ENCODE results near the gene KCNIP1. TPM values are rescaled to one million over a fixed set of nuclear protein-coding genes. Genes with fewer than 3 reads are reported as not detected.

KCNIP1 gene
- total RNA-seq, 1 donor from 2014 or later: 0.57 TPM

DNA sequence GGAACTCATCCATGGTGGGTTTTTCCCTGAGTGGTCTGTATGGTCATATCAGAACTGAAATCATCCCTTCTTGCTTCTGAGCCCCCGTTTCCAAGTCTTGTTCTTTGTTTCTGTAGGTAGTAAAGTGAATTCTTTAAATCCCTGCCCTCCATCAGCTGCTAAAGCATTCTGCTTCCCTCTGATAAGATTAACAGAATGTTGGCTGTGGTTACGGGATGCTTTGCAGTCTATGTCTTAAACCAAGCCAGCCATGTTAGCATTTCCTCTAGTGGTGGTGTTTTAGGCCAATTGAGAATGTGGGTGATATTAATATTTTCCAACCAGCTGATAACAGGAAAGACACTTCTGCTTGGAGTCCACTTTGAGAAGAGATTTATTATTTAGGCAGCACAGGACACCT is 22.0 kb upstream of the KCNIP1 start:
- DNase-seq (ENCODE audit: low spot score): no peak
- intact Hi-C loops (cut with DNase I): no loop called here

DNA sequence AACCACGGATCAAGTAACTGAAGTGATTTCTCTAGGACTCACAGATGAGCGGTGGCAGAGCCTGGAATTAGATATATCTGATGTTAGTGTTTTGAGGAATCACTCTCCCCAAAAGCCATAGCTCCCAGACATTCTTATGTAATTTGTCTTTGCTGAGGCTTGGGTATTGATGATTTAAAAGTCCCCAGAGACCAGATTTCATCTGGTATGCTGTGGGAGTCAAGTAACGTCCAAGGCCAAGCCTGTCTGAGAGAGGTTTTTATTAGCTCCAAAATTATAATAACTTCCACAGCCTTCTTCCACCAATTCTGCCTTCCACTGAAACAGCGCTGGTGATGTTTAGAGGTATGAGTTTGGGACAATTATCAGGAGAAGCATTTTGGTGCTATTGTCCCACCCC is 21.3 kb upstream of the KCNIP1 start:
- intact Hi-C loops (cut with DNase I): no loop called here

DNA sequence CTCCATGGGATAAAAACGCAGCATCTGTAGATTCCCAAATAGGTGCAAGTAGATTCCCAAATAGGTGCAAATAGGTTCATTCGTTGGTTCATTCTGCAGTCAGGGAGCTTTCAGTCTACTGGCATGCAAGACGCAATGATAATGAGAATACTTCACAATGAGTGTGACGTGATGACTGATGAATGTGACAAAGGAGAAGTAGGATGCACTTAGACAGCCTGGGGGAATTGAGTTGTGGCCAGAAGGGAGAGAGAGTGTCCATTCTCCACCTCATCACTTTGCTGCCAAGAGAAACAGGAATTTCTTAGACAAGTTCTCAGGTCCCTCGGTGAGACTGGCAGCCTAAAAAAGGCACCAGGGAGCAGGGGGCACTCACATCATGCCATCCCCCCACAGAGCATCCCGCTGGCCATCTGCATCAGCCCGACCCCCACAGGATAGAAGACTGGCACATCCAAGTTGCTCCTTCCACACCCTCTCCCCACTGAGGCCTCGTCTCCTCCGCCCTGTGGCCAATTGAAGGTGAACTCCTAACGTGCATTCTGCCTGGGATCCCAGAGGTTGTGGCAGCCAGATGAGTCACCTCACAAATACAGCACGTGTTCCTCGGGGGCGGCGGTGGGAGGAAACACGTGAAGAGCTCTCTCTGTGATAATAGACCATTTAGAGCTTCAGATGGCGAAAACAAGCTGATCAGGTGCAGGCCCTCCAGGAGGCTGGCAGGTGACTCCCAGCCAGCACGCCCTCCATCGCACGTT is 19.9 kb upstream of the KCNIP1 start:
- DNase-seq (ENCODE audit: low spot score): no peak
- intact Hi-C loops (cut with DNase I): no loop called here

More for the DNA sequence above, 21.3 kb upstream of the KCNIP1 start:
- no peak for DNase-seq (ENCODE audit: low spot score)

DNA sequence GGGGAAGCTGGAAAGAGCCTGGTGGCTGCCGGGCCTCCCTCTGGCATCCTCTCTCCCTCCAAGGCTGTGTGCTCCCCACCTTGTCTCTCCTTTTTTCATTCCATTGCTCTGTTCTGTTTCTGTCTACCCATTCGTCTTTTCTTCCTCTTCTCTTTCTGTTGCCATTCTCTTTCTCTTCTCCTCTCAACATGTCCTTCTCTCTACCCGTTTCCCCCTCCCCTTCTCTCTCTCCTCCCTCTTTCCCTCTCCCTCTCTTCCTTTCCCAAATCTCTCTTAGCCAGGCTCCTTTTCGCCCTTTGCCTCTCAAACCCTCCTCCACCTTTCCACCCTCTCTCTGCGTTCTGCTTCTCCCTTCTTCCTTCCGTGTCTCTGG is 19.4 kb upstream of the KCNIP1 start:
- intact Hi-C loops (cut with DNase I): no loop called here
- no peak for DNase-seq (ENCODE audit: low spot score)

DNA sequence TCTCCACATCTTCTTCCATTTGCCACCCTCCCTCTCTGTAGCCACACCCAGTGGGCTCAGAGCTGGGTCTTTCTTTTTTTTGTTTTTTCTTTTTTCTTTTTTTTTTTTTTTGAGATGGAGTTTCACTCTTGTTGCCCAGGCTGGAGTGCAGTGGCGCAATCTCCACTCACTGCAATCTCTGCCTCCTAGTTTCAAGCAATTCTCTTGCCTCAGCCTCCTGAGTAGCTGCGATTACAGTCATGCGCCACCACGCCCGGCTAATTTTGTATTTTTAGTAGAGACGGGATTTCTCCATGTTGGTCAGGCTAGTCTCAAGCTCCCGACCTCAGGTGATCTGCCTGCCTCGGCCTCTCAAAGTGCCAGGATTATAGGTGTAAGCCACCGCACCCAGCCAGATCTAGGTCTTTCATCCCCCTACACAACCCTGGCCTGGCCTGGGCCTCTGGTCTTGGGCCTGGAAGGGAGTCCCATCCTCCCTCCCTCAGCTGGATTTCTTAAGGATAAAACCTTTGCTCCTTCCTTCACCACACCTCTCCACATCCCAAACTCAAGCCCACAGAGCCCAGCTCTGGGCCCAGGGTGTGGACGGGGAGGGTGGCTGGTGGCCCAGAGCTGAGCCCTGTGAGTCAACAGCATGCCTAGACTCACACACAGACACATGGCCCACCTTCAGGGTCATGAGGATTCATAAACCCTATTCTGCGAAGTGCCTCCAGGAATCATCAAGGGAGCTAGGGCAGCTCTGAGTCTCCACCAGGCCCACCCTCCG is 18.8 kb upstream of the KCNIP1 start:
- intact Hi-C loops (cut with DNase I): no loop called here
- no peak for DNase-seq (ENCODE audit: low spot score)

DNA sequence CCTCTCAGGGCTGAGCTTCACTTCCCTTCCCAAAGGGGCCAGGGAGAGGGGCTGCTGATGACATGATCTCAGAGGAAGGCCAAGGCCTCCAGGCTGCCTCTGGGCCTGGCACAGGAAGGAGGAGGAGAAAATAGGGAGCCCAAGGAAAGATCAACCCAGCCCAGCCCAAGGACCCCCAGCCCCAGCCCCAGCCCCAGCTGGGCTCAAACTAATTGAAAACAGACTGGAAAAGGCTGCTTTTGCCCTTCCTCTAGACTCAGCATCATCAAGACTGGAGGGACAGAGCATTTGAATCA is 18.3 kb upstream of the KCNIP1 start:
- intact Hi-C loops (cut with DNase I): no loop called here
- DNase-seq (ENCODE audit: low spot score): no peak

DNA sequence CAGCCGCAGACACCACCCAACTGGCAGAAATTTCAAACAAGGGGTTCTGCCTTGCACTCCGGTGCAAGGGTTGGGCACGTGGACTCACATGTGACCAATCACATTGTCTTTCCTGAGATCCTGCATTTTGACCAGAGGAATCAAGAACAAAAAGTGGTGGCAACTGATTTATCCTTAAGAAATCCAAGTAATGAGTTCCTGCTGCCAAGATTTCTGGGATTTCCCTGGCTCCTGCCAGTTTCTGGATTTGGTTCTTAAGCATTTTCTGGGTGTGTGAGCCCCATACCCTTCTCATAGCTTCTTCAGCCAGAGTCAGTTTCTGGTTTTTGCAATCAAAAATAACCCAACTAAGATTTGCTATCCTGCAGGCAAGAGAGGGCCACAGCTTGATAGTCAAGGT is 17.4 kb upstream of the KCNIP1 start:
- intact Hi-C loops (cut with DNase I): no loop called here
- DNase-seq (ENCODE audit: low spot score): no peak

DNA sequence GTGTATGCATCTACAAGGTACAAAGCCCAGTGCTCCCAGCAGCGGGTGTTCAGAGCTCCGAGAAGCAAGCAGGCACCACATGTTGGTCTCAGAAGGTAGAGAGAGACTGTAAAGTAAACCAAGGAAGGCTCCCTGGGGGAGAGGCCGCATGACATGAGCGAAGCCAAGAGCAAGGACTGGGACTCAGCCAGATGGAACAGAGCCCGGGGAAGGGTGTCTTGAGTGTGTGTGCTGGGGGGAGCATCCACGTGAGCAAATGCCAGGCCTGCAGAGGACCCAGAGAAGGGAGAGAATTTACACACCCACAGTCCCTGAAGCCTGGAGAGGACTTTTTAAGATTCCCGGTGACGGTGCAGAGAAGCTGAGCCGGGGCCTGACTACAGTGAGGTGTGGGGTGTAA is 15.2 kb upstream of the KCNIP1 start:
- no peak for DNase-seq (ENCODE audit: low spot score)
- intact Hi-C loops (cut with DNase I): no loop called here

DNA sequence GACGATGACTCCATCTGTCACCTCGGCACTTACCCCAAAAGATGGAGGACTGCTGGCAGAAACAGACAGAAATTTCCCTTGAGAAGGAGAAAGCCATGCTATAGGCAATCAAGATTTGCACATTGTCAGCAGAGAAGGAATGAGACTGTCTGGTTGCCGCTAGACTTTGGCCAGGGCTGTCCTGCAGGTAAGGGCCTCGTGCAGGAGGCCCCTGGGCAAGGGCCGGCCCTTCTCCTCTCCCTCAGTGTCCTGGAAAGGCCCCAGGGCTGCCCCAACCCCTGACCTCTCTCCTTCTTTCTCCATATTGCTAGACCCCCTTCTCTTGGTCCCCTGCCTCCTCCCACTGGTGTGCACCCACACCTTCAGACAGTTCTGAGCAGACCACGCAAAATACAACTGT is 14.6 kb upstream of the KCNIP1 start:
- no peak for DNase-seq (ENCODE audit: low spot score)
- intact Hi-C loops (cut with DNase I): no loop called here

DNA sequence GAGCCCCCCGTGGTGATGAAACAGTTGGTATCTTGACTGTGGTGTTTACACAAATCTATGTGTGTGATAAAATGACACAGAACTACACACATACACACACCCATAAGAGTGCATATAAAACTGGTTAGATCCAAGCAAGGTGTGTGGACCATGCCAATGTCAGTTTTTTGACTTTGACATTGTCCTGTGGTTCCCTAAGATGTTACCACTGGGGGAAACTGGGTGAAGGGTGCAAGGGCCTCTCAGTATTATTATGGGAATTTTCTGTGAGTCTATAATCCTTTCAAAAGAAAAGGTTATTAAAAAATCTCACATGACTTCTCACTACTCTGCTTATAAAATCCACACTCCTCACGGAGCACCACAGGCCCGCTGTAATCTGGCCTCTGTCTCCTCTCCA is 13.4 kb upstream of the KCNIP1 start:
- intact Hi-C loops (cut with DNase I): no loop called here
- DNase-seq (ENCODE audit: low spot score): no peak

DNA sequence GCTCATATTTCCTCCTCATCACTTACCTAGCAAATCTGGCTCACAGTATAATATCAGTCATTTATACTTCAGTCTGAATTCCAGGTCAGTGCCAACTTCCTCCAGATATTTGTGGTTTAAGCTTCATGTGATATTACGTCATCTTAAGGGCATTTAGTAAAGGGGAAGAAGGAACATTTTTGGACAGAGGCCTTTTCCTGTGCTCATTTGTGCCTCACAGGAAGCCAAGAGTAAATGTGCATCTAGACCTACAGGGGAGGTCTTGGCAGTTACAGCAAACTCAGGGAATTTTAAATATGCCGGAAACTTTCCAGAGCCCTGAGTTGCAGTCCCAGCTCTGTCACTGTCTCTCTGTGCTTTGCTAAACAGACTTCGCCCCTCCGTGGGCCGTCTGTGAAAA is 12.3 kb upstream of the KCNIP1 start:
- no peak for DNase-seq (ENCODE audit: low spot score)
- intact Hi-C loops (cut with DNase I): no loop called here

DNA sequence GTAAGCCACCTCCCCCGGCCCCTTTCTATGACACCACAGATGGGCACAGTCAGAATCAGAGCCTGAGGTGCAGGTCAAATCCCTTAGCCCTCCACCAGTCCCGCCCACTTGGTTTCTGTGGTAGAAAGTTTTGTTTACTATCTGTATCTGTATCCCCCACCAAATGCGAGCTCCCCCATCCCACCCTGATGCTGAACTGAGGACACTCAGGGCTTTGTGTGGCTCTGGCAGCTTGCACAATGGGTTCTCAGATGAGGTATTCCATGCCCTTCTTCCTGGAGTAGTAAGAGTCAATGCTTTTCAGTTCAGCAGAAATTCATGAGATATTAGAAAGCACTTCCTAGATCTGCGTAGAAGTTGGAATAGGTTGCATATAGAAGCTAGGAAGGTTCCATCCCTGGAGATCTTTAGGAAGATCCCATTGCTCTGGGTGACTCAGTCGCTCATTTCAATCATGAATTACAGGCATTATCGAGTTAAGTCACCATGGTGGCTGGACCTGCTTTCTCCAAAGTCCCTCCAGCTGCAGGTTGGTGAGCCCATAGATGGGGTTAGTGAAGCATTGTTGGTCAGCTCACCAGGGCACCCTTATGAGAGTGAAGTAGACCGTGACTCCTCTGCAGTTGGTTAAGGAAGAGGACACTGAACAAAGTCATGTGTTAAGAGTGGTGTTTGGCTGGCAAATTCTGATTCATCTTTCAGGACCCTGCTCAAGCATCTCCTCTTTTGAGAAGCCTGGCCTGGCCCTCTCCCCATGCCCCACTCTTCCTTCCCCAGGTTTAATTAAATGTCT is 10.6 kb upstream of the KCNIP1 start:
- intact Hi-C loops (cut with DNase I): no loop called here
- DNase-seq (ENCODE audit: low spot score): no peak

DNA sequence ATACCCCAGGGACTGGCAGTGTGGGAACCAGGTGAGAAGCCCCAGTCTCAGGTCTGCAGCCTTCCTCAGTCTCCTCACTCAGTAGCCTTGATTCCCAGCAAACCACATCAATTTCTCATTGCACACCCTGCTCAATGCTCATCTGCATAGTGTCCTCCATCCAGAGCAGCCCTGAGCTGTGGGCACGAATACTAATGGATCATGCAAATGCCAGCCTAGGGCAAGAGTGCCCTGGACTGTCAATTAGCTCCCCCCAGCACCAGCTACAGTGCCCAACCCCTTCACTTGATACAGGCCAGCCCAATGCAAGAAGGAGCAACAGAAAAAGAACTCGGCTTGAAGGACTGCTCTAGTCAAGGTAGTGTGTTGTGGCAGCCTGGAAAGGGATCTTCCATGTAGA is 9.8 kb upstream of the KCNIP1 start:
- DNase-seq (ENCODE audit: low spot score): no peak
- intact Hi-C loops (cut with DNase I): no loop called here

DNA sequence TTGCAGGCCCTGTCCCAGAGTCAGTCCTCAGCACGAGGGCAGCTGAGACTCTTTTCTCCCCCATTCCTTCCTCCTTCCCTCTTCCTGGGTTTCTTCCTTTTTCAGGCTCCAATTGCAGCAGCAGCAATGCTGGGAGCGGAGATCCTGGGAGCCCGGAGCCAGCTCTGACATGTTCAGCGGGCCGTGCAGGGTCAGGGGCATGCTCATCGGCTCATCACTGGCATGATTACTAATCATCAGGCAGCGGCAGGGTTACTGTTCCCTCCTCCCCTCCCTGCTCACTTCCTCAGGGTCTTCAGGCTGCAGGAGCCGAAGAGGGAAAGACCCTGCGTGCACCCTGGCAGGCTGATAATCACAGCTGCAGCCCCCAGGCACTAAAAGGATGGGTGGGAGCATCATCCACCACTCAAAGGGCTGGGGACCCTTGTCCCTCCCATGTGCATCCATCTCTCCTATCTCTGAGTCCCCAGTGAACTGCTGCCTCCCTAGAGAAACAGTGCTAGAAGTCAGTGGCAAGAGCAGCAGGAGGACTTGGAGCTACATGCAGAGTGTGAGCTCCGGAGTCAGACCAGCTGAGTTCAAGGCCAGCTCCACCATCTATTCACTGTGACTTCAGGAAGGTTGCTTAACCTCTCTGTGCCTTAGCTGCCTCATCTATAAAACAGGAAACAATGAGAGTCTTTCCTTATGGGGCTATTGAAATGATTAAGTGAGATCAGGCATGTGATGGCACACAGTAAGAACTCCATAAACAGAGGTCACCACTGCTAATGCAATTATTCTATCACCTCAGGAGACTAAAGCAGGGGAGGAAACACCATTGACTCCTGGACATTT is 7.8 kb upstream of the KCNIP1 start:
- DNase-seq (ENCODE audit: low spot score): no peak
- intact Hi-C loops (cut with DNase I): no loop called here

DNA sequence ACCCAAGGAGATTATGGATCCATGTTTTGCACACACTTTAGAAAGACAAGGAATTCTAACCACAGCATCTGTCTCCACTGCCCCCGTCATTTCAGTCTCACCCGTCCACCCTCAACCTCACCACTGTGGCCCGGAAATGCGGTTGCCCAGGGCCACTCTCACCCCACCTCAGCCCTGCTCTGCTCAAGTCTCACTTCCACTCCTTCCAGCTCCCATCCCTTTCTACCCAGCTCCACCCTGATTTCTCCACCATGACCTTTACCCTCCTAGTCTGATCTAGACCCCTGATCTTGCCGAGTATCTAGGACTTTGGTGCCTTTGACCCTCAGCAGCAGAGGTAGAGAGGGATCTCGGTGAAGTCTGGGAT is 7.2 kb upstream of the KCNIP1 start:
- intact Hi-C loops (cut with DNase I): no loop called here
- no peak for DNase-seq (ENCODE audit: low spot score)

DNA sequence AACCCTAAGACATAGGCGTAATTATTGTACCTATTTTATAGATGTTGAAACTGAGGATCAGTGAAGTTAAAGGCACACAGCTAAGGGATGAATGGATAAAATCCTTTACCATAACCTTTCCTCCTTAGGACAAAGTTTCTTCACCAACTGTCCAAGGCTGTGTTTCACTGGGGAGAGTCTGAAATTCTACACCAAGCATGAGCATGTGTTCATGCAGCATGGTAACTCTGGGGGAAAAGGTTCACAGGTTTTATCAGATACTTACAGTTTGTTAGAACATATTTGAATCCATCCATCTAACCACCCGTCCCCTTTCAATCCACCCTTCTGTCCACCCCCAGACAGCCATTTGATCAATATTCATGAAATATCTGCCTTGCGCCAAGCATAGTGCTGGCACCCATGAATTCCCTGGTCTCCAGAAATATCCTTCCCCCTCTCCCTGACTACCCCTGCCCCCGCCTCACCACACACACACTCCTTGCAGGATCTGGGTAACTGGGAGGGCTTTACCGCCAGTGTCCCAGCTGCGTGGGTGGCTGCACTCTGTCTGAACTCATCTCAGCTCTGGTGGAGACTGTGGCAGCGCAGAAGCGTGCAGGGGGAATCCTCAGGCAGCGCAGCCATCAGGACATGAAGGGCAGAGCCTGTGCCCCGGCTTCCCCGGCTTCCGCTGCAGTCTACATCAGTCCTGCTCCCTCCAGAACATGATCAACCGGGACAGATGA is 6.3 kb upstream of the KCNIP1 start:
- no peak for DNase-seq (ENCODE audit: low spot score)
- intact Hi-C loops (cut with DNase I): no loop called here

DNA sequence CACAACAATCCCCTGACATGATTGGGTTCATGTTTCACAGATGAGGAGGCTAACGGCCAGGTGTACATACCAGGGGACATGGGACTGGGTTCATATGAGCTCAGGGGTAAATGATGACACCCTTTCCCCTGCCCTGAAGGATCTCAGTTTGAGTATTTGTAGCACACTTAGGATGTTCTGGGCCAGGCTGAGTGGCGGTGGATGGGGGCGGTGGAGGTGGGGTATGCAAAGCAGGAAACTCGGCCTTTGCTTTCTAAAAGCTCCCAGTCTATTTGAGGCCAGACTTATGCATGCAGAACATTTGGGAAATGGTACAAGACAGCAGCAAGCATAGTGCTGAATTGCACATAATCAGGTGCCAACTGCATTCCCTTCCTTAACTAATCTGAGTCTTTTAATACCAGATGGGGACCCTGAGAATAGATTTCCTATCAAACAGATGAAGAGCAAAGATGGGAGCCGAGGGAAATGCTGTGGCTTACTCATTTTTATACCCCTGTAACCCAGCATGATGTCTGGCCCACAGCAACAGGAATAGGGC is 4.9 kb upstream of the KCNIP1 start:
- intact Hi-C loops (cut with DNase I): no loop called here
- DNase-seq (ENCODE audit: low spot score): no peak

DNA sequence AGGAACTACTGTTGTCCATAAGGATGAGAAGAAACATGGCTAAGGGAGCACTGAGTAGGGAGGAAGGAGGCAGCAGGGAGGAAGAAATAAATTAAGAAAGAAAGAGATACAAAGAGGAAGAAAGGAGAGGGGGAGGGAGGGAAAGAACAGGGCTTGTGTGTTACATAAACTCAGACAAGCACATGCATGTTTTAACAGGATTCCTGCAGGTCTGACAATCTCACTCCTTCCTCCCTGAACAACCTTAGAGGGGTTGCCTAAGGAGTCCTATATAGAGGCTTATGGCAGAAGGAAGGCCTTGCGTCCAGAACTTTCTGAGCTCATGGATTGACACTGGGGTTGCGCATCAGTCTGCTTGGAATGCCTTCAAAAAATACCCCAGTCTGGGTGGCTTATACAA is 4.2 kb upstream of the KCNIP1 start:
- intact Hi-C loops (cut with DNase I): no loop called here
- DNase-seq (ENCODE audit: low spot score): no peak

DNA sequence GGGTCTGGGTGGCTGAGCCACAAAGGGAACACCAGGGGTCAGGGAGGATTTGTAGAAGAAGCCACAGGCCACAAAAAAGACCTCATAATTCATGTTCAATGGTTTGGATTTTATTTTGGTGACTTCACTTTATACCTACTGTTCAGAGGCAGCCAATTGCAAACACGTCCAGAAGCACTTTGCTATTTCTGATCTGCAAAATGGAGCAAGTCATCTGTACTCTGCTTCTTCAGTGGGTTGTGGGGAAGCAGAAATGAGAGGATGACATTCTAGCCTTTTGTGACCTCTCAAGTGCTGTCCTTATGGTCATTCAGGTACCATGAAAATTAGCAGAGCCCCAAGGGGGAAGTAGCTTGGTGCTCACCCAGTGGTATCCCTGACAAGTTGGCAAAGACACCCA is 2.5 kb upstream of the KCNIP1 start:
- intact Hi-C loops (cut with DNase I): no loop called here
- DNase-seq (ENCODE audit: low spot score): no peak

Measured in cardiac septum (tissue), 1 donor.